Measurements from ENCODE around the gene MVB12B.

The MVB12B gene

DNA sequence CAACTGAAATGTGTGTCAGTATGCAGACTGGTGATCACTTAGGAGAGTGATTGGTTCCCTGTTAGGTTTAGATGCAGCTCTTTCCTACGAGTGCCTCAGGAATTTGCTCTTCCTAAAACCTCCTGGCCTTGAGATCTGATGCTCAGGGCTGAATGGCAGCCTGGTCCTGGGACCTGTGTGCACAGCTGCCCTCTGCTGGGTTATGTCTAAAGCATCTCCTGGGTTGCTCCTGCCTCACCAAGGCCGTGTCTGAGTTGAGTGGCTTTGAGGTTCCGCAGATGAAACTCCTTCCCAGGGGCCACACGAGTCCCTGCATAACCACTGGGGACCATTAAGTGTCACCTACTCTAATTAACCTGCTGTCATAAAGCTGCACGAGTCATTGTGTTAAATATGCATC is 59.5 kb downstream of the MVB12B start:
- TF ChIP-seq EZH2phosphoT487 (IDR thresholded peaks at IDR 0.05; ENCODE audit: low read depth), result no peak
- TF ChIP-seq, protein P1, sequence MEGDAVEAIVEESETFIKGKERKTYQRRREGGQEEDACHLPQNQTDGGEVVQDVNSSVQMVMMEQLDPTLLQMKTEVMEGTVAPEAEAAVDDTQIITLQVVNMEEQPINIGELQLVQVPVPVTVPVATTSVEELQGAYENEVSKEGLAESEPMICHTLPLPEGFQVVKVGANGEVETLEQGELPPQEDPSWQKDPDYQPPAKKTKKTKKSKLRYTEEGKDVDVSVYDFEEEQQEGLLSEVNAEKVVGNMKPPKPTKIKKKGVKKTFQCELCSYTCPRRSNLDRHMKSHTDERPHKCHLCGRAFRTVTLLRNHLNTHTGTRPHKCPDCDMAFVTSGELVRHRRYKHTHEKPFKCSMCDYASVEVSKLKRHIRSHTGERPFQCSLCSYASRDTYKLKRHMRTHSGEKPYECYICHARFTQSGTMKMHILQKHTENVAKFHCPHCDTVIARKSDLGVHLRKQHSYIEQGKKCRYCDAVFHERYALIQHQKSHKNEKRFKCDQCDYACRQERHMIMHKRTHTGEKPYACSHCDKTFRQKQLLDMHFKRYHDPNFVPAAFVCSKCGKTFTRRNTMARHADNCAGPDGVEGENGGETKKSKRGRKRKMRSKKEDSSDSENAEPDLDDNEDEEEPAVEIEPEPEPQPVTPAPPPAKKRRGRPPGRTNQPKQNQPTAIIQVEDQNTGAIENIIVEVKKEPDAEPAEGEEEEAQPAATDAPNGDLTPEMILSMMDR (IDR thresholded peaks at IDR 0.05; ENCODE audit: low read depth, low read length), result peak; percentile 63
- no peaks in the 10 kb centered on the region for H3K36me3 ChIP-seq (replicated peaks; ENCODE audit: low read depth, low read length)
- peaks cover 23% of the 10 kb centered on the region for H3K27me3 ChIP-seq (ENCODE audit: low read depth, low read length)

DNA sequence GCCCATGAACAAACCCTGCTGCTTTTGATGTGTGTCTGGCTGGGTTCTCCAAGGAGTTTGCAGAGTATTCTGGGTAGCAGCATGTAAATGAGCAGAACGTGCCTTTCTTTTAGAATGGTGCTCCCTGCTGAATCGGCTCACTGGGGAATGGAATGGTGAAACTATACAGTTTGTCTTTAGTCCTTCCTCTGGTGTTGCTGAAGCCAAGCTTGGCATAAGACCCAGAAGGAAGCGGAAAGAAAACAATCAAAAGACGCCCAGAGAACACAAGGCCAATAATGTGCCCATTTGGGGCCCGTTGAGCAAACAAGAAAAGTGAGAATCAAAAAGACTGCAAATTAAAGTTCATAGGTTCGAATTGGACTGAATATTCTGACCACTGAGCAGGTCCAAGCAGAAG is 60.1 kb downstream of the MVB12B start:
- TF ChIP-seq EZH2phosphoT487 (IDR thresholded peaks at IDR 0.05; ENCODE audit: low read depth), result no peak
- TF ChIP-seq, protein P1 (IDR thresholded peaks at IDR 0.05; ENCODE audit: low read depth, low read length), result no peak
- Histone ChIP-seq H3K36me3 (replicated peaks; ENCODE audit: low read depth, low read length) (no peaks in the 10 kb centered on the region), H2AFZ (ENCODE audit: low read depth, low read length) (no peak overlapping the region), H3K27ac (ENCODE audit: low read length) (no peak overlapping the region), H3K4me2 (ENCODE audit: low read length) (no peak overlapping the region), H3K27me3 (ENCODE audit: low read depth, low read length) (peaks cover 24% of the 10 kb centered on the region), H3K4me1 (ENCODE audit: low read length) (peaks cover 15% of the 10 kb centered on the region), H3K4me3 (ENCODE audit: low read length) (no peak overlapping the region), H4K20me1 (ENCODE audit: insufficient read depth, low read length) (no peaks in the 10 kb centered on the region), H3K9ac (ENCODE audit: low read length) (no peak overlapping the region), H3K9me3 (ENCODE audit: insufficient read depth, low read length) (no peaks in the 10 kb centered on the region), H3K79me2 (ENCODE audit: low read length) (no peaks in the 10 kb centered on the region)

More for the DNA sequence above, 59.5 kb downstream of the MVB12B start:
- no peaks in the 10 kb centered on the region for H3K9me3 ChIP-seq (ENCODE audit: insufficient read depth, low read length)
- peaks cover 15% of the 10 kb centered on the region for H3K4me1 ChIP-seq (ENCODE audit: low read length)
- no peak overlapping the region for H3K4me3 ChIP-seq (ENCODE audit: low read length)
- H4K20me1 ChIP-seq (ENCODE audit: insufficient read depth, low read length), result no peaks in the 10 kb centered on the region
- no peak overlapping the region for H3K27ac ChIP-seq (ENCODE audit: low read length)
- no peak overlapping the region for H3K4me2 ChIP-seq (ENCODE audit: low read length)
- no peak overlapping the region for H2AFZ ChIP-seq (ENCODE audit: low read depth, low read length)
- H3K79me2 ChIP-seq (ENCODE audit: low read length), result no peaks in the 10 kb centered on the region
- no peak overlapping the region for H3K9ac ChIP-seq (ENCODE audit: low read length)

DNA sequence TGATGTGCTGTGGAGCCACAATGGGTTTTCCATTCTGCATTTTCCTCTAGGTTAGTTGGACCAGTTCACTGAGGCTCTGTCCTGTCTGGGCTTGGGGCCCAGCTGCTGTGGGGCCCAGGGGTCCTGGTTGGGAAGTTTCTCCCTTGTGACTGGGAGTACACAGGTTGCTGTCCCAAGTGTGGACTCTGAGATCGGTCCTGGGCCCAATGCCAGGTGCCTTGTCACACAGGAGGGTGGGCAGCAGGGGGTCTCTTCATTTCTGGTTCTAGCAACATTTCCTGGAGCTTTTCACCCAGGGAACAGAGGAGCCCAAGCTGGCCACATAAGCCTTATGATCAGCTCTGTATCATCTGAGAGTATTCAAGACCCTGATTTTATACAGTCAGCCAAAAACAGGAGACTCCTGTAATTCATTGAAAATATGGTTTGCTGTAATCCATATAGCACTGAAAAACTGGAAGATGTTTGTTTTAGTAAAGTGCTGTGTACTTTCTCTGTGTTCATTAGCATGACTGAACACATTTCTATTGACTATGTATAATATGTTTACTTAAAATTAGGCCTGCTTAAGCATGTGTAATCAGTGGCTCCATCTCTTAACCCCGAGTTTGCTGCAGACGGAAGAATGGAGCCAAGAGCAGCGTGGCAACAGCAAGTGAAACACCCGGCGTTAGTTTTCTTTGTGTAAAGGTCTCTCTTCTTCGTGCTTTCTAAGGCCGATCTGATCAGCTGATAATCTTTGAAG is 62.5 kb downstream of the MVB12B start:
- H3K9ac ChIP-seq (ENCODE audit: low read length), result no peak overlapping the region
- H3K4me1 ChIP-seq (ENCODE audit: low read length), result peaks cover 15% of the 10 kb centered on the region
- H3K79me2 ChIP-seq (ENCODE audit: low read length), result no peaks in the 10 kb centered on the region
- no peaks in the 10 kb centered on the region for H4K20me1 ChIP-seq (ENCODE audit: insufficient read depth, low read length)
- peak overlapping the region; percentile 63 for H3K4me2 ChIP-seq (ENCODE audit: low read length)
- H3K27me3 ChIP-seq (ENCODE audit: low read depth, low read length), result peaks cover 25% of the 10 kb centered on the region
- H3K36me3 ChIP-seq (replicated peaks; ENCODE audit: low read depth, low read length), result no peaks in the 10 kb centered on the region
- H2AFZ ChIP-seq (ENCODE audit: low read depth, low read length), result no peak overlapping the region
- TF ChIP-seq, protein P1 (IDR thresholded peaks at IDR 0.05; ENCODE audit: low read depth, low read length), result no peak
- TF ChIP-seq EZH2phosphoT487 (IDR thresholded peaks at IDR 0.05; ENCODE audit: low read depth), result no peak
- no peak overlapping the region for H3K4me3 ChIP-seq (ENCODE audit: low read length)
- no peak overlapping the region for H3K27ac ChIP-seq (ENCODE audit: low read length)
- H3K9me3 ChIP-seq (ENCODE audit: insufficient read depth, low read length), result no peaks in the 10 kb centered on the region

DNA sequence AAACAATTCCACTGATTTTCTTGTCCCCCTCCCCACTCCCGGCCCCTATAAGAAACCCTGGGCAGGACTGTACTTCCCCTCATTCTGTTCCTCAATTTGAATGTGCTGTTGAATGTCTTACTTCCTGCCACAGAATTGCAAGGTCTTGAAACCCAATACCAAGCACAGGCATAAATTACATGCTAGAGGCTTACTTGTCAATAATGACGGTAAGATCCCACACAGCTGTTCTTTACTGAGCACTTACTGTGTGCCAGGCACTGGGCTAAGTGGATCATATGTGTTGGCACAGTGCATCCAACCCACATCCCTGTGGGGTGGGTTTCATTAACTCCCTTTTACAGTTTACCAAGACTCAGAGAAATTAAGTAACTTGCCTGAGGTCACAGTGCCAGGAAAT is 63.4 kb downstream of the MVB12B start:
- H3K4me3 ChIP-seq (ENCODE audit: low read length), result peak overlapping the region; percentile 29
- H3K9me3 ChIP-seq (ENCODE audit: insufficient read depth, low read length), result no peaks in the 10 kb centered on the region
- no peak overlapping the region; the same call in 1 of the 2 replicates for H3K9ac ChIP-seq (ENCODE audit: low read length)
- no peaks in the 10 kb centered on the region for H3K36me3 ChIP-seq (replicated peaks; ENCODE audit: low read depth, low read length)
- no peaks in the 10 kb centered on the region for H4K20me1 ChIP-seq (ENCODE audit: insufficient read depth, low read length)
- H3K4me1 ChIP-seq (ENCODE audit: low read length), result peaks cover 15% of the 10 kb centered on the region
- peak overlapping the region; percentile 63 for H3K4me2 ChIP-seq (ENCODE audit: low read length)
- no peak for TF ChIP-seq EZH2phosphoT487 (IDR thresholded peaks at IDR 0.05; ENCODE audit: low read depth)
- TF ChIP-seq, protein P1 (IDR thresholded peaks at IDR 0.05; ENCODE audit: low read depth, low read length), result no peak
- no peaks in the 10 kb centered on the region for H3K79me2 ChIP-seq (ENCODE audit: low read length)
- peaks cover 30% of the 10 kb centered on the region for H3K27me3 ChIP-seq (ENCODE audit: low read depth, low read length)
- H3K27ac ChIP-seq (ENCODE audit: low read length), result no peak overlapping the region
- H2AFZ ChIP-seq (ENCODE audit: low read depth, low read length), result no peak overlapping the region

All from OCI-LY3 (cell line).